ENCODE results near the gene GOT2.
"Not testable (repeated sequence)": the region's sequence is repeated elsewhere in the genome, so short reads cannot be mapped to it uniquely, and the experiment has no call there.

GRCh38 chr16:58659911-58660310, 74.2 kb downstream of the GOT2 start:
- TF ChIP-seq, protein P1, sequence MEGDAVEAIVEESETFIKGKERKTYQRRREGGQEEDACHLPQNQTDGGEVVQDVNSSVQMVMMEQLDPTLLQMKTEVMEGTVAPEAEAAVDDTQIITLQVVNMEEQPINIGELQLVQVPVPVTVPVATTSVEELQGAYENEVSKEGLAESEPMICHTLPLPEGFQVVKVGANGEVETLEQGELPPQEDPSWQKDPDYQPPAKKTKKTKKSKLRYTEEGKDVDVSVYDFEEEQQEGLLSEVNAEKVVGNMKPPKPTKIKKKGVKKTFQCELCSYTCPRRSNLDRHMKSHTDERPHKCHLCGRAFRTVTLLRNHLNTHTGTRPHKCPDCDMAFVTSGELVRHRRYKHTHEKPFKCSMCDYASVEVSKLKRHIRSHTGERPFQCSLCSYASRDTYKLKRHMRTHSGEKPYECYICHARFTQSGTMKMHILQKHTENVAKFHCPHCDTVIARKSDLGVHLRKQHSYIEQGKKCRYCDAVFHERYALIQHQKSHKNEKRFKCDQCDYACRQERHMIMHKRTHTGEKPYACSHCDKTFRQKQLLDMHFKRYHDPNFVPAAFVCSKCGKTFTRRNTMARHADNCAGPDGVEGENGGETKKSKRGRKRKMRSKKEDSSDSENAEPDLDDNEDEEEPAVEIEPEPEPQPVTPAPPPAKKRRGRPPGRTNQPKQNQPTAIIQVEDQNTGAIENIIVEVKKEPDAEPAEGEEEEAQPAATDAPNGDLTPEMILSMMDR (IDR thresholded peaks at IDR 0.05), result not testable (repeated sequence)
- not testable (repeated sequence) for TF ChIP-seq POLR2A (IDR thresholded peaks at IDR 0.05)

Measured in right lobe of liver (tissue), 4 donors.